ENCODE measurements around the gene PRKCH.

Gene PRKCH

GRCh38 chr14:61536661-61537562, 215.5 kb downstream of the PRKCH start:
- TF ChIP-seq SNAI2 (CRISPR knock-in tag; IDR thresholded peaks at IDR 0.05) (no peak), ZC3H10 (CRISPR knock-in tag; IDR thresholded peaks at IDR 0.05) (no peak), BACH2 (CRISPR knock-in tag; IDR thresholded peaks at IDR 0.05; ENCODE audit: borderline replicate concordance) (no peak), PATZ1 (CRISPR knock-in tag; IDR thresholded peaks at IDR 0.05; ENCODE audit: borderline replicate concordance) (peak; percentile 46; the same call in 1 of the 2 replicates)
- ATAC-seq = no peak; the same call in 2 of the 3 replicates

- ATAC-seq = peak; percentile 84
- TF ChIP-seq GLIS3 (CRISPR knock-in tag; IDR thresholded peaks at IDR 0.05) = no peak
- TF ChIP-seq ZFP30 (CRISPR knock-in tag; IDR thresholded peaks at IDR 0.05) = no peak
- no peak for TF ChIP-seq ZNF565 (CRISPR knock-in tag; conservative IDR thresholded peaks at IDR 0.05; ENCODE audit: low read depth)
- no peak for TF ChIP-seq ARNTL (CRISPR knock-in tag; IDR thresholded peaks at IDR 0.05; ENCODE audit: borderline replicate concordance, low read depth)
- TF ChIP-seq BACH2 (CRISPR knock-in tag; IDR thresholded peaks at IDR 0.05; ENCODE audit: borderline replicate concordance) = no peak
- no peak for TF ChIP-seq TCF4 (CRISPR knock-in tag; IDR thresholded peaks at IDR 0.05; ENCODE audit: borderline replicate concordance)
- TF ChIP-seq ESRRG (CRISPR knock-in tag; IDR thresholded peaks at IDR 0.05) = no peak
- no peak for TF ChIP-seq SNAI2 (CRISPR knock-in tag; IDR thresholded peaks at IDR 0.05)
- no peak for TF ChIP-seq PATZ1 (CRISPR knock-in tag; IDR thresholded peaks at IDR 0.05; ENCODE audit: borderline replicate concordance)
- TF ChIP-seq CSDC2 (CRISPR knock-in tag; IDR thresholded peaks at IDR 0.05) = no peak
- TF ChIP-seq TOX (CRISPR knock-in tag; IDR thresholded peaks at IDR 0.05; ENCODE audit: borderline replicate concordance) = no peak
- peak; percentile 41; the same call in 1 of the 2 replicates for TF ChIP-seq ZFP3 (CRISPR knock-in tag; IDR thresholded peaks at IDR 0.05)
- no peak for TF ChIP-seq TSHZ2 (CRISPR knock-in tag; IDR thresholded peaks at IDR 0.05)
- TF ChIP-seq ZC3H10 (CRISPR knock-in tag; IDR thresholded peaks at IDR 0.05) = no peak
- peak; percentile 27; the same call in 1 of the 2 replicates for TF ChIP-seq ISL1 (CRISPR knock-in tag; IDR thresholded peaks at IDR 0.05)
Measured at GRCh38 chr14:61537563-61538463, 216.4 kb downstream of the PRKCH start.

GRCh38 chr14:61538464-61539022, 217.2 kb downstream of the PRKCH start:
- no peak for ATAC-seq
- TF ChIP-seq ZNF70 (CRISPR knock-in tag; IDR thresholded peaks at IDR 0.05) (no peak), ZFP30 (CRISPR knock-in tag; IDR thresholded peaks at IDR 0.05) (no peak), CSDC2 (CRISPR knock-in tag; IDR thresholded peaks at IDR 0.05) (no peak), TOX (CRISPR knock-in tag; IDR thresholded peaks at IDR 0.05; ENCODE audit: borderline replicate concordance) (no peak), OSR1 (CRISPR knock-in tag; IDR thresholded peaks at IDR 0.05) (no peak), GLIS3 (CRISPR knock-in tag; IDR thresholded peaks at IDR 0.05) (no peak), ZC3H10 (CRISPR knock-in tag; IDR thresholded peaks at IDR 0.05) (no peak), CREB5 (CRISPR knock-in tag; IDR thresholded peaks at IDR 0.05; ENCODE audit: low read depth) (no peak), CSRNP3 (CRISPR knock-in tag; IDR thresholded peaks at IDR 0.05) (no peak), ESRRG (CRISPR knock-in tag; IDR thresholded peaks at IDR 0.05) (no peak)

All from SK-N-SH treated with all-trans-retinoic acid at 6 μM for 48 hours (cell line).